Measurements from ENCODE around the gene GOLGA3. TPM values are rescaled to one million over a fixed set of nuclear protein-coding genes. Genes with fewer than 3 reads are reported as not detected.

GOLGA3 gene
- total RNA-seq, 4 donors from 2014 or later: 37.0 to 62.2 (median 54.0) TPM

DNA sequence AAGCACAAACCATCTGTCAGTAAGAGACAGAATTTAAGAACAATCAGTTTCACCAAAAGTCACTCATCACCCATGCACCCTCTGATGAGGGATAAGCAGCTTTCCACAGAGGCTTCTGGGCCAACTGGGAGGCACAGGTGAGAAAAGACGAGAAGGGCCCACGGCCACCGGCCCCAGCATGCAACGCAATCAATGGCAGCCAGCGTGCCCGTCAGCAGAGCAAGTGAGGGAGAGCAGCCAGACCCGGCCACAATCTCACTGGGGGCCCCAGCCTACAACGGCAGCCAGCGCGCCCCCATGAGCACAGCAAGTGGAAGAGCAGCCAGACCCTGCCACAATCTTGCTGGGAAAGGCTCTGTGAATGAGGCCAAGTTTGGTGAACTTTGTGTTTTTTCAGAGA, 80.3 kb downstream of the GOLGA3 start:
- no peak for TF ChIP-seq POLR2A (IDR thresholded peaks at IDR 0.05)
- TF ChIP-seq CTCF (IDR thresholded peaks at IDR 0.05): no peak
- WGBS, 2 donors: 94% methylated on average over 8 of the region's 10 CpGs; no CpG with 5 or more reads in 1 of the 2 donors
- H3K27ac ChIP-seq: no peak overlapping the region
- no peaks in the 10 kb centered on the region for H3K4me1 ChIP-seq
- no peak overlapping the region for H3K4me3 ChIP-seq
- DNase-seq: no peak
- intact Hi-C loops (cut with DNase I): no loop called here
- H3K36me3 ChIP-seq: peaks cover 57 to 100% (median 80%) of the 10 kb centered on the region in 3 donors
- no peaks in the 10 kb centered on the region for H3K9me3 ChIP-seq
- H3K27me3 ChIP-seq: no peaks in the 10 kb centered on the region

- H3K27me3 ChIP-seq: no peaks in the 10 kb centered on the region
- no peak for TF ChIP-seq CTCF (IDR thresholded peaks at IDR 0.05)
- TF ChIP-seq POLR2A (IDR thresholded peaks at IDR 0.05): no peak
- H3K9me3 ChIP-seq: no peaks in the 10 kb centered on the region
- no peak overlapping the region for H3K4me3 ChIP-seq
- H3K4me1 ChIP-seq: no peaks in the 10 kb centered on the region
- H3K27ac ChIP-seq: no peak overlapping the region
- WGBS, 2 donors: 92 to 95% methylated on average over 16 to 21 of the region's 22 CpGs
- intact Hi-C loops (cut with DNase I): no loop called here
- peaks cover 53 to 100% (median 80%) of the 10 kb centered on the region in 3 donors for H3K36me3 ChIP-seq
- DNase-seq: no peak
Measured at GRCh38 chr12:132747896-132748295, 80.8 kb downstream of the GOLGA3 start.

- DNase-seq: no peak
- H3K27ac ChIP-seq: no peak overlapping the region
Measured at GRCh38 chr12:132747395-132747794, 81.3 kb downstream of the GOLGA3 start.

GRCh38 chr12:132746613-132747012, 82.1 kb downstream of the GOLGA3 start:
- H3K4me1 ChIP-seq: no peaks in the 10 kb centered on the region
- intact Hi-C loops (cut with DNase I): no loop called here
- H3K27me3 ChIP-seq: no peaks in the 10 kb centered on the region
- no peak overlapping the region for H3K27ac ChIP-seq
- H3K4me3 ChIP-seq: no peak overlapping the region
- H3K36me3 ChIP-seq: peaks cover 50 to 100% (median 82%) of the 10 kb centered on the region in 3 donors
- H3K9me3 ChIP-seq: no peaks in the 10 kb centered on the region
- 75 to 100% methylated on average over 2 to 3 of the region's 3 CpGs for WGBS, 2 donors
- TF ChIP-seq CTCF (IDR thresholded peaks at IDR 0.05): no peak
- no peak for DNase-seq

More at GRCh38 chr12:132747395-132747794, 81.3 kb downstream of the GOLGA3 start:
- 91 to 100% methylated on average over 1 to 8 of the region's 11 CpGs for WGBS, 2 donors
- TF ChIP-seq CTCF (IDR thresholded peaks at IDR 0.05): no peak
- TF ChIP-seq POLR2A (IDR thresholded peaks at IDR 0.05): no peak
- Histone ChIP-seq H3K4me3 (no peak overlapping the region), H3K9me3 (no peaks in the 10 kb centered on the region), H3K4me1 (no peaks in the 10 kb centered on the region), H3K27me3 (no peaks in the 10 kb centered on the region), H3K36me3 (peaks cover 50 to 100% (median 80%) of the 10 kb centered on the region in 3 donors)
- intact Hi-C loops (cut with DNase I): no loop called here

DNA sequence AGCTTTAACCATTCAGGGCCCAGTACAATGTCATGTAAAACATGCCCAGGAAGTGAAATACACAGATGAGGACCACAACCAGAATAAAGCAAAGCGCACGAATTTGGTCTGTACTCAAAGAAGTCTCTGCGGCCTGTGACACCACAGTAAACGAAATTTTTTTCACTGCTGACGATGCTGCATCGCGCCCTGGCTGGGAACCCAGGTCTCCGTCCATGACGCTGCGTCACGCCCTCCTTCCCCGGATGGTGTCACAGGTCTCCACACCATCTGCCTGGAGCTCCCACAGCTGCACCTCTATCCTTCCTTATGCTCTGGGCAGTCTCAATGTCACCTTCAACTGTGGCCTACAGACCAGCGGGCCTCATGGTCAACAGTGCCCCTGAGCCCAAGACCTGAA, 84.8 kb downstream of the GOLGA3 start:
- no peak for DNase-seq
- H3K27ac ChIP-seq: no peak overlapping the region
- intact Hi-C loops (cut with DNase I): no loop called here
- no peak overlapping the region for H3K4me3 ChIP-seq
- peaks cover 50 to 100% (median 91%) of the 10 kb centered on the region in 3 donors for H3K36me3 ChIP-seq
- H3K4me1 ChIP-seq: no peaks in the 10 kb centered on the region
- no peaks in the 10 kb centered on the region for H3K27me3 ChIP-seq
- TF ChIP-seq POLR2A (IDR thresholded peaks at IDR 0.05) (no peak), CTCF (IDR thresholded peaks at IDR 0.05) (no peak)
- no peaks in the 10 kb centered on the region for H3K9me3 ChIP-seq
- WGBS, 2 donors: 95 to 96% methylated on average over 13 of the region's 13 CpGs

Data from esophagus squamous epithelium (tissue), 5 donors.